Right lobe of liver (tissue), 6 donors: ENCODE results near the gene NEMP2. TPM values are rescaled to one million over a fixed set of nuclear protein-coding genes. Genes with fewer than 3 reads are reported as not detected.
A peak's percentile ranks its signal among the peaks of the same experiment; 100 is the strongest.

Experiments used
- ATAC-seq, 4 donors: fragments of 200-7000 bp; cut with Tn5 transposase; one replicate each; pipeline ENCODE4 v1.9.1; 2020; ENCODE audit warnings: mild to moderate bottlenecking in 4 of 4, moderate library complexity in 4 of 4
- DNase-seq, 3 donors: peaks; one replicate each; pipeline ENCODE4 v3.0.0-alpha.2; 2020
- H3K27ac ChIP-seq, 3 donors: fragments of 200-600 bp; one replicate each; pipeline ENCODE4 v1.8.0; 2022
- H3K27me3 ChIP-seq, 2 donors: fragments of 200-600 bp; one replicate each; pipeline ENCODE4 v1.8.0; 2022
- H3K36me3 ChIP-seq, 4 donors: fragments of 200-600 bp; sonication (generic) in 1 of 4; one replicate each; pipeline versions ENCODE4 v1.5.1 to v1.8.0; 2017 to 2022; ENCODE audit warnings: control low read depth in 1 of 4
- H3K4me1 ChIP-seq, 4 donors: fragments of 200-600 bp; sonication (generic) in 1 of 4; one replicate each; pipeline versions ENCODE4 v1.5.1 to v1.8.0; 2017 to 2022; ENCODE audit warnings: control low read depth in 1 of 4
- H3K4me3 ChIP-seq, 3 donors: fragments of 200-600 bp; one replicate each; pipeline ENCODE4 v1.8.0; 2022
- H3K9me3 ChIP-seq, 4 donors: fragments of 200-600 bp; sonication (generic) in 1 of 4; one replicate each; pipeline versions ENCODE4 v1.5.1 to v1.8.0; 2017 to 2022; ENCODE audit warnings: control low read depth in 1 of 4
- POLR2A ChIP-seq: fragments of 450-650 bp; IDR thresholded peaks from one replicate; pipeline ENCODE4 v1.6.1; 2017; ENCODE audit warnings: antibody characterized with exemption, mild to moderate bottlenecking
- WGBS: methylation state at CpG from one replicate; pipeline ENCODE4 v1.1.6; 2018; ENCODE audit warnings: low coverage, low lambda C conversion rate; ENCODE audit not compliant: insufficient coverage; ENCODE audit errors: missing lambda C conversion rate; 5-methylcytosine and 5-hydroxymethylcytosine counted together
- intact Hi-C, 2 donors: fragments of 100-400 bp; cut with DNase I; formaldehyde crosslinking; loops; one replicate each; pipeline versions ENCODE4 v1.11.2 to v1.14.1; 2022
- total RNA-seq, 6 experiments: library from RNA; depleted of rRNA in 2 of 6; stranded (reverse); fragments of >200 nt in 2 of 6; fragmentation: NEBNext Ultra II Directional in 3 of 6; extraction: Animal tissue kit (Norgen Biotek cat#: 25700) in 3 of 6; gene quantifications; one replicate each; pipeline versions ENCODE4 v1.1.0 to v1.2.4, GENCODE V29; 2016 to 2023
- TF ChIP-seq, protein P1 (sequence below), 4 donors: fragments of 200-600 bp in 3 of 4; fragments of 450-650 bp in 1 of 4; IDR thresholded peaks; one replicate each; pipeline versions ENCODE4 v1.5.1 to v1.8.0; 2016 to 2022; ENCODE audit warnings: antibody characterized with exemption in 4 of 4, mild to moderate bottlenecking in 2 of 4
- donor health status: DM: no; HTN: yes; CAD: no.
- donor health status: DM: no; HTN: no; CAD: no.
- donor health status: DM: no; HTN: no; CAD: no.
- donor health status: DM: no; HTN: yes; CAD: no.
- donor health status: DM: no; HTN: yes; CAD: no.

The NEMP2 gene
- total RNA-seq, 6 experiments from 2014 or later = 2.0 to 4.1 (median 2.7) TPM

GRCh38 chr2:190537765-190538164 lies 3.2 kb upstream of the NEMP2 start:
- Histone ChIP-seq H3K27me3 (no peaks in the 10 kb centered on the region), H3K36me3 (no peaks in the 10 kb centered on the region), H3K4me1 (peaks cover 0 to 10% (median 4%) of the 10 kb centered on the region in 4 donors), H3K9me3 (peaks cover 0 to 12% (median 6%) of the 10 kb centered on the region in 4 donors), H3K27ac (no peak overlapping the region), H3K4me3 (no peak overlapping the region)
- WGBS = no CpG with 5 or more reads among the region's 1 CpG
- intact Hi-C loops = no loop called here
- ATAC-seq (no peak), DNase-seq (no peak)
- TF ChIP-seq POLR2A = no peak
- TF ChIP-seq, protein P1, sequence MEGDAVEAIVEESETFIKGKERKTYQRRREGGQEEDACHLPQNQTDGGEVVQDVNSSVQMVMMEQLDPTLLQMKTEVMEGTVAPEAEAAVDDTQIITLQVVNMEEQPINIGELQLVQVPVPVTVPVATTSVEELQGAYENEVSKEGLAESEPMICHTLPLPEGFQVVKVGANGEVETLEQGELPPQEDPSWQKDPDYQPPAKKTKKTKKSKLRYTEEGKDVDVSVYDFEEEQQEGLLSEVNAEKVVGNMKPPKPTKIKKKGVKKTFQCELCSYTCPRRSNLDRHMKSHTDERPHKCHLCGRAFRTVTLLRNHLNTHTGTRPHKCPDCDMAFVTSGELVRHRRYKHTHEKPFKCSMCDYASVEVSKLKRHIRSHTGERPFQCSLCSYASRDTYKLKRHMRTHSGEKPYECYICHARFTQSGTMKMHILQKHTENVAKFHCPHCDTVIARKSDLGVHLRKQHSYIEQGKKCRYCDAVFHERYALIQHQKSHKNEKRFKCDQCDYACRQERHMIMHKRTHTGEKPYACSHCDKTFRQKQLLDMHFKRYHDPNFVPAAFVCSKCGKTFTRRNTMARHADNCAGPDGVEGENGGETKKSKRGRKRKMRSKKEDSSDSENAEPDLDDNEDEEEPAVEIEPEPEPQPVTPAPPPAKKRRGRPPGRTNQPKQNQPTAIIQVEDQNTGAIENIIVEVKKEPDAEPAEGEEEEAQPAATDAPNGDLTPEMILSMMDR (IDR thresholded peaks at IDR 0.05) = no peak

DNA sequence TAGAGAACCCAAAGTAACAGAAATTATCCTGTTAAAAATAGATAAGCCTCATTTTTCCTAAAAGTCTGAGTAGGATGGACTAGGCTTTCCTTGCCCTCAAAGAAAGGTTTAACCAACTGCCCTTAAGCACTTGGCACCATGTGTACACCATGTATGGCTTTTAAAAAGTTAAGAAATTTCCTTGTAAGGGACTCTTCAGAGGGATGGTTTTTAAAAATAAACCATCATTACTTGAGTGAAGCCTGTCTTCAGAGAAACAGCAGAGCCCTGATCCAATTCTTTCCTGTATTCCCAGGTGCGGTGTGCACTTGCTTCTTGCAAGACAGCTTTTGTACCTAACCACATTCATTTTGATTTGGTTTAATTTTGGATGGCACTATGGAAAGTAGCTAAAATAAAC lies 1.1 kb upstream of the NEMP2 start:
- Histone ChIP-seq H3K27ac (peak overlapping the region in 2 of 3 donors; percentile 85 to 96), H3K36me3 (no peaks in the 10 kb centered on the region), H3K4me3 (peak overlapping the region; percentile 62 to 88 (median 82)), H3K27me3 (no peaks in the 10 kb centered on the region), H3K9me3 (peaks cover 0 to 11% (median 3%) of the 10 kb centered on the region in 4 donors), H3K4me1 (peaks cover 0 to 10% (median 4%) of the 10 kb centered on the region in 4 donors)
- 47% methylated on average over 1 of the region's 1 CpG for WGBS
- ATAC-seq (no peak), DNase-seq (no peak)
- intact Hi-C loops = no loop called here
- no peak for TF ChIP-seq POLR2A
- TF ChIP-seq, protein P1 (IDR thresholded peaks at IDR 0.05) = no peak

DNA sequence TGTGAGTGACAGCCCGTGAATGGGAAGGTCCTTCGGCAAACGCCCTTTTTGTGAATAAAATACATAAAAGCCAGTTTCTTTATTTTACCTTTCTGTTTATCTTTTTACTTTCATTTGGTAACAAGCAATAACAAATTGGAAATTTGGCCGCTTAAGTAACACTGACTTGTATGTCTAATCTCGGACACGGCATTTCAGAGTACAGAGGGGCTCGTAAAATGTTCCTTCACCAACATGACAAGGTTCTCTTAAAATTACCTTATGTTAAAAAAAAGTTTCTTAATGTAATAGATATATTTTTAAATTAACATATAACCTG lies 558 bp upstream of the NEMP2 start:
- TF ChIP-seq, protein P1 (IDR thresholded peaks at IDR 0.05) = no peak
- no peak for TF ChIP-seq POLR2A
- ATAC-seq (no peak), DNase-seq (no peak)
- no peaks in the 10 kb centered on the region for H3K27me3 ChIP-seq
- H3K27ac ChIP-seq = peak overlapping the region; percentile 85 to 96 (median 92)
- peaks cover 0 to 10% (median 4%) of the 10 kb centered on the region in 4 donors for H3K4me1 ChIP-seq
- WGBS = under 1% methylated on average over 7 of the region's 7 CpGs
- H3K4me3 ChIP-seq = peak overlapping the region; percentile 62 to 88 (median 82)
- peaks cover 0 to 11% (median under 1%) of the 10 kb centered on the region in 4 donors for H3K9me3 ChIP-seq
- H3K36me3 ChIP-seq = no peaks in the 10 kb centered on the region
- intact Hi-C loops = no loop called here

GRCh38 chr2:190533968-190534309 lies 583 bp downstream of the NEMP2 start:
- H3K9me3 ChIP-seq = peaks cover 0 to 2% (median 0%) of the 10 kb centered on the region in 4 donors
- ATAC-seq = peak; percentile 36 to 67 (median 43)
- H3K4me1 ChIP-seq = peaks cover 0 to 10% (median 4%) of the 10 kb centered on the region in 4 donors
- TF ChIP-seq, protein P1 (IDR thresholded peaks at IDR 0.05) = no peak
- TF ChIP-seq POLR2A = no peak
- no peaks in the 10 kb centered on the region for H3K36me3 ChIP-seq
- peak overlapping the region; percentile 85 to 96 (median 92) for H3K27ac ChIP-seq
- WGBS = 7% methylated on average over 11 of the region's 13 CpGs
- intact Hi-C loops = no loop called here
- peak overlapping the region; percentile 62 to 88 (median 82) for H3K4me3 ChIP-seq
- DNase-seq = peak; percentile 36 to 68 (median 67)
- no peaks in the 10 kb centered on the region for H3K27me3 ChIP-seq
